GM21576 (cell line): ENCODE results near the gene ERBB4.

ENCODE experiments used
- ATAC-seq: cut with Tn5 transposase; IDR thresholded peaks from one replicate; pipeline ENCODE4 v1.9.1; 2021; ENCODE audit warnings: mild to moderate bottlenecking, moderate library complexity; ENCODE audit not compliant: unreplicated experiment

Gene ERBB4

DNA sequence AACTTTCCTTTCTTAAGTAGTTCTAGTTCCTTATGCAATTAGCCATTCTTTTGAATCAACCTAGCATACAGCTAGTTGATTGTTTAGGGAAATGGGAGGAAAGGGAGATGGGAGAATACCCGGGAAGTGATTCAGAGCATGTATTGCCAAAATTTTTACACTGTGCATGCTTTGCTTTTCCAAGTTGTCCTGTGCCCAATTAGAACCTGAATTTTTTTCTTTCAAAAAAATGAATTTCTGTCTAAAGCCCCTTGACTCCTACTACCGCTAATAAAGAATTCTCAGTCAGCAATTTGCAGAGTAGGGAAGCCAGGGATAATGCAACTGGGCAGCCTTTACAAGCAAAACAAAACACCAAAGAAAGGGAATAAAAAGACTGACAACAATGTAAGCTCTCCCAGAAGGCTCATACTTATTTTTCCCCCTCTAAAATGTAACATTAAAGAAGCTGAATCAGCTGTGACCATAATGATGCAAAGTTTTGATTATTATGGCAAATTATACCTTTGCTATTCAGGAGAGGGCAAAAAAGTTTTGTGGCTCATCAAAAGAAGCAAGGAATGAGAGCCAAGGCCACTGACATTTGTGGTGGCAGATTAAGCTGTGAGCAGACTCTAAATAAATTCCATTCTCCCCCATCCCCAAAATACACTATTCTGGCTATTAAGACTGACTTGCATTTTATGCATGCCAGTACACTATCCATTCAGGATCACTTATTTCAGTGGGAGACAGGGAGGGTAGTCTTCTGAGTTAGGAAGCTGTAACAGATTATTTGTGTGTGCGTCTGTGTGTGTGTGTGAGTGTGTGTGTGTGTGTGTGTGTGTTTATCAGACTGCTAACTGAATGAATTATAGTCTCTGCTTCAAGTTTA, 174.3 kb downstream of the ERBB4 start:
- no peak for ATAC-seq

DNA sequence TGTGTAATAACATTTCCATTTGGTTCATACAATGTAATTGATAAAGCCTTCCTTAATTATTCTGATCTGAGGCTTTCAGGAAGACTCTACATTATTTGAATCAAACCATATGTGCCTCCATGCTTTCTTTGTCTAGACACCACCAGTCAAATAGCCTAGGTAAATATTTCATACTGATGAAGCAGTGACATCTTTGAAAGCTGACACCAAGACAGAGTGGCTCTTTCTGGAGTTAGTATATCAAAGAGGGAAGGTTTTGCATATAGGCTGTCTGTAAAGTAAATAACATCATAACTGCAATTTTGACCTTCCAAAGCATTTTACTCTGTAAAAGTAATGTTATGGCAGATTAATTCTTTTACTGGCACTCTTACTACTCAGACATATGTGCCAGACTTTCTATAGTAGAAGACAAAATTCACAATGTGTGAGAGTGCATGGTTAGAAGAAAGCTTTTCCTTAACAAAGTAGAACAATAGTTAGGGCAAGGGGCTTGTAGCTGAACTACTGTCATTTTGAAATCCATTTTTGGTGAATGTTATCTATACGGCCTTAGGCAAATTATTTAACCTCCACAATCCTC, 177.3 kb downstream of the ERBB4 start:
- no peak for ATAC-seq

DNA sequence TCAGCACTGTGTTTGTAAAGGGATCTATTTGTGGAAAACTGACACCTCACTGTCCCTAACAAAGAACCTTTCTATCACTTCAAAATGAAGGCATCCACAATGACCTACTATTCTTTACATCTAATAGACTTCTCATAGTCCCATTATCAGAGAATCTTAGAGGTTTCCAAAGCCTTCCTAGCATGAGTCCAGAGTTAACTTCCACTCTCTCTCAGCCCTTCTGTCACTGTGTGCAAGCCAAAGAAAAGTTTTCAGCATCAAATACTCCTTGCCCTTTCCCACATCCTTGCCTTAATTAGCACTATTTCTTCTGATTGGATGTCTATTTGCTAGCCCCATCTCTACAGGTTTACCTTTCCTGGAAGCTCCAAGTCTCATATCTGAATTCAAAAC, 178.5 kb downstream of the ERBB4 start:
- no peak for ATAC-seq

DNA sequence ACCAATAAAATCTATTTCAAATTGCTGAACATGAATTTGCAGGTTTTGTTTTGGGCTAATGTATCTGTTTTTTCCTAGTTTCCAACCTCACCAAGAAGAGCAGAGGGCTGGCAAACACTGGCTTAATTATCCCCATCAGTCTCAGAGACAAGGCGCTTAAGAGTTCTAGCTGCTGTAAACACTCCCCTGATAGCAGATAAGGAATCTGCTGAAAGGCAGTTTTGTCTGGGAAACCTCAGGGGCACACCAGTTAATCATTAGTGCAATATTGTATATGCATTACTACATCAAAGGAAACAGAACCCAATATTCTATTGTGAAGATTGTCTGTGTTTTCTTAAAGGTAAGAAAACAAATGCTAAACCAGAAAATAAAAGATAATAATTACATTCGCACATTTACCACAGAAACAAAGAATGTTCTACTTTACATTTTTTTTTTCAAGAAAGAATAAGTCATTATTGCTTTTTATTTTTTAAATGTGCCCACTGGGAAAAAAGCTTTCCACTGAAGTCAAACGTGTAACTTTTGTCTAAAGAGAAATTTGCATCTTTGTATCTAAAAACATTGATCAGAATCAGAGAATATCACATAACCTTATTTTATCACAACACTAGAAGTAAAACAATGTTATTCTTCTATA, 179.1 kb downstream of the ERBB4 start:
- no peak for ATAC-seq

DNA sequence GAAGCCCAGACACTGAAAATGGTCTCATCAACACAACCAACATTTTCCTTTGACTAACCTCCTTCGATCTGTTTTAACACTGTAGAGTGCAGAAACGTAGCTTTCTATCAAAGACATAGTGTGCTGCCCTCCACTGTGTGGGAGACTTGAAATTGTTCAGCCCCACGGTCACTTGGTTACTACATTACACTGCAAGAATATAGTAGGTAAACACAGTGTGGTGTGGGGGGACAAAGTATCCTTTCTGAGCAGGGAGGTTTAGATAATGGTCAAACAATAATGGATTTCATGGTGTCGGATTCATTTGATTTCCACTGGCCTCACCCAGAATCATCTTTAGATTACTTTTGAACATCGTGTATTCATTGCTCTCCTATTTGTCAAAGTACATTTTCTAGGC, 181.0 kb downstream of the ERBB4 start:
- no peak for ATAC-seq

DNA sequence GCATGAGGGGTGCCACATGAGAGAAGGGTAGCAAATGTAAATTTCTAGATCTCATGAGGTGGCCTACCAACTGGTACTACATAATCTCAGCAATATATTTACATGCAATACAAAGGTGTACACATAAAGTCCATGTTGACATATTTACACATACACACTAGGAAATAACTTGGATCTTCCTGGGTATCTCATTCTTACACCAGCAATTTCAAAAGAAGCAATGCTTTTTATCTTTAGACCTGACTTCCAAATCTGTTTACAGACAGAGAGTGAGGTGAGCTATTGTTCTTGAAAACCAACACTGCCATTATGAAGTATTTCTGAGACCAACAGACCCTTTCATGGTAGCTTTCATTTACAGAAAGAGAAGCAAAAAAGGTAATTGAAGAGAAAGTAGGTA, 184.2 kb downstream of the ERBB4 start:
- ATAC-seq: no peak

DNA sequence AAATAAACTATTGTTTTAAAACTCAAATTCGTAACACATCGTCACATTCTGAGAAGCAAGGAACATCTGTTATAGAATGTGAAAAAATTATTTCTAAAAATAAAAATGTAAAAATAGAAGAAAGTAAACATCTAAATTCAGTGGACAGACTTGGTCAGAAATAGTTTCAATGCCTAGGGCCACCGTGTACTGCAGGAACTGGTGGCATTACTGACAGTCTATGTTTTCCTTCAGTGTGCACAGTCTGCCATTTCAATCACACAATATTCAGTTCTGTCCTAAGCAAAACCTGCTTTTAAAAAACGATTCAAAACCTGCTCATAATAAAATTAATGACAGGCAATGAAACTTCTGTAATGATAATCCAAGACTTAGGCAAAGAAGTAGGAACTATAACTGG, 190.1 kb downstream of the ERBB4 start:
- no peak for ATAC-seq

DNA sequence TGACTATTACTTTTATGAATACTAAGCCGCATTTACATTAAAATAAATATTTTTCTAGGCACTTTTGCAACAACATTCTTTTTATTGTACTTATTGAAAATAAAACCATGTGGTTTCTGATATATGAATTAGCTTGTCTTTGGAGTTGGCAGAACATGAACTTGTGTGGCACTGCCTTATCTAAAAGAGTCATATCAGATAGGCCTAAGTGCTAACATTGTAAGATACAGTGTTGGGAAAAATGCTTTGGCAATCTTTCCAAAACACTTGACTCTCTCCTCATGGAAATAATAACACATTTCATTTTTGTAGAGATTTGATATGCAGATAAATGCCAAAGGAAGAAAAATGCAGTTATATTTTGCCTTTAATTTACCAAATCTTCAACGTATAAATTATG, 191.7 kb downstream of the ERBB4 start:
- no peak for ATAC-seq

DNA sequence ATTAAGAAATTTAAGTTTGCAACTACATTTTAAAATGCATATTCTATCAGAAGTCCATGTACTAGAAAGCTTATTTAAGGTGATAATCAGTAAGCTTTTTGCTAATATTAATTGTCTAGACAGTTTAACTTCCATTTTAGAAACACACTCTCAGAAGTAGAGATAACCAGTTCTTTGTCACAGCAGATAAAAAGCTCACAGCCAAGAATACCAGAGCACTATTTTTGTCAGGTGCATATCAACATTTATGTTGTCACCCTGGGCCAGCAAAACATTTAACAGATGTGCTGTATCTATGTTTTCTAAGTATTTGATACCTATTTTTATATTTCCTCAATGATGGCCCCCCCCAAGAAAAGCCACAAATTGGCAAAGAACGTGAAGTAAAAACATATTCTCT, 192.6 kb downstream of the ERBB4 start:
- no peak for ATAC-seq

DNA sequence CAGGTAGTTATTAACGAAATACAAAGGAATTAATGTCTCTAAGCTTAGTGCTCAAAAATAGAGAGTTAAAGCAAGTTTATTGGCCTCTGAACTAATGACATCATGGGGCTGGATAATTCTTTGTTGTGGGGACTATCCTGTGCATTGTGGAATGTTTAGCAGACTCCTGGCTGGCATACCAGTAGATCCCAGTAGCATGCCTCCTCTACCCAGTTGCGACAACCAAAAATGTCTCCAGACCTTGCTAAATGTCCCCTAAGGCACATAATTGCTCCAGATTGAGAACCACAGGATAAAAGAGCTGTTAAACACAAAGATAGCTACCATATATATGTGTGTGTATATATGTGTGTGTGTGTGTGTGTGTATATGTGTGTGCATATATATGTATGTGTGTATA, 194.5 kb downstream of the ERBB4 start:
- ATAC-seq: no peak

DNA sequence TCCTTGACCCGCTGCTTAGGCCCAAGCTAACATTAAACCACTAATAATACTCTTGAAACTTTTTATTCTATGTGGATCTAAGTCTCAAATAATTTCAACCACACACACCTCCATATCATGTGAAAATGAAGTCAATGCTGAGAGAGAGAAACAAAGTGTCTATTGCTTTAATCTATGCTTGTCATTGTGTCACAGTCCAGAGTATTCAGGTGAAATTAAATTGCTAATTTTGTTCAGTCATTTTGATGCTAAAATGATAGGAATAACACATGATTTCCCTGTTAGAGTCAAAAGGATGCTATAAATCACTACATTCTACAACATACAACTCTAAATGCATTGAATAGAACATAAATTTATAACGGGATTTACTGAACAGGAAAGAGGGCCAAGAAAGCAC, 195.4 kb downstream of the ERBB4 start:
- ATAC-seq: no peak

DNA sequence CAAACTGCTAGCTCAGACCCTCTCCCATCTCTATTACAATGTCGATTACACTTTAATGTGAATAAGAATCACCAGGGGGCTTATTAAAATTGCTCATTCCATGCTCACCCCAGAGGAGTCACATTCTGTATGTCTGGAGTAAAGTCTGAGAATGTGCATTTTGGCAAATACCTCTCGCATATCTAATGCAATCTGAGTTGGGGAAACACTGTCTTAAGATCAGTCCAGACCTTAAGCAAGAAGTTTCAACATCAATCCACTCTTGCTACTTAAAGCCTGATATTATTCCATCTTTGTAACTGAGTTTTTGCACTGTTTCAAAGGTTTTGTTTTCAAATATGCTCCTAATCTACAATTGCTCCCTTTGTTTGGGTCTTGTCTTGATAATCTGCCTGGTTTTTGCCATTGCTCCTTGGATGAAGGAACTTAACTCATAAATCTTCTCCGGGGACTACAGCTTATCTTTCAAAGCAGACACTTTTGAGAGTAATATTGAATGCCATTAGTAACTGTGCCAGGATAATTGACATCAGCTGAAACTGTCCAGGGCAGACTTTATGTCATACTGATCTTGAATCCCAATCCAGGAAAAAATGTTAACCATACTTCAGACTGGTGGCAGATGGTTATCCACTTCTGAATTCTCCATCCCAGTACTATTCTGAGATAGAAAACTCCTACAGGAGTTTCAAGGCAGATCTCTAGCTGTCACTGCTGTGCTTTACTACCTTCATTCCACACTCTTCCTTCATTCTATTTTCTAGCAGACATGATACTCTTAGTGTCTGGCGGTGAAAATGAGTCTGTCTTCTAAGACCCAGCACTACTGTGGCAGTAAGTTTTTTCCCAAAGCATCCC, 200.9 kb downstream of the ERBB4 start:
- no peak for ATAC-seq

DNA sequence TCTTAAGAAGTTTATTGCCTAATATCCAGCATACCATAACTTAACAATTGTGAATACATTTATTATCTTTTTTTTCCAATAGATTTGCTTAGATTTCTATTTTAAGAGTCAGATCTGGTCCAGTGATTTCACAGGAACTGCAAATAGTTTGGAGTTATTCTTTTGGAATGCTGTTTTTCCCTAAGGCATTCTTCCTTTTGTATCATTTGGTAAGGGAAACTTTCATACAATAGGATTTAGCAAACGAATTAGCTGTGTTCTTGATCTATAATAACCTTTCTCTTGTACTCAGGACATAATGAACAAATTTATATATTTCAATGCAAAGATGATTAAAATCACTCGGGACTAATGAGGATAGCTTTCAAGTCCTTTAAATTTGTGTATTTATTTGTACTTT, 201.6 kb downstream of the ERBB4 start:
- ATAC-seq: no peak

DNA sequence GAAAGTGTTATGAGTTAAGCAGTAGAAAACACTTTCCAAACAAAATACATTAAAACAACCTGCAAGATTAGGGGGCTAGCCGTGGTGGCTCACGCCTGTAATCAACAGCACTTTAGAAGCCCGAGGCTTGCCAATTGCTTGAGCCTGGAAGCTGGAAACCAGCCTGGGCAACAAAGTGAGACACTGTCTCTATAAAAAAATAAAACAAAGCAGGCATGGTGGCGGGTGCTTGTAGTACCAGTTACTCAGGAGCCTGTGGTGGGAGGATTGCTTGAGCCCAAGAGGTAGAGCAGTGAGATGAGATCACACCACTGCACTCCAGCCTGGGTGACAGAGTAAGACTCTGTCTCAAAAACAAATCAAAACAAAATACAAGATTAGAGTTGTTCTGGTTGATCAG, 208.3 kb downstream of the ERBB4 start:
- ATAC-seq: no peak

DNA sequence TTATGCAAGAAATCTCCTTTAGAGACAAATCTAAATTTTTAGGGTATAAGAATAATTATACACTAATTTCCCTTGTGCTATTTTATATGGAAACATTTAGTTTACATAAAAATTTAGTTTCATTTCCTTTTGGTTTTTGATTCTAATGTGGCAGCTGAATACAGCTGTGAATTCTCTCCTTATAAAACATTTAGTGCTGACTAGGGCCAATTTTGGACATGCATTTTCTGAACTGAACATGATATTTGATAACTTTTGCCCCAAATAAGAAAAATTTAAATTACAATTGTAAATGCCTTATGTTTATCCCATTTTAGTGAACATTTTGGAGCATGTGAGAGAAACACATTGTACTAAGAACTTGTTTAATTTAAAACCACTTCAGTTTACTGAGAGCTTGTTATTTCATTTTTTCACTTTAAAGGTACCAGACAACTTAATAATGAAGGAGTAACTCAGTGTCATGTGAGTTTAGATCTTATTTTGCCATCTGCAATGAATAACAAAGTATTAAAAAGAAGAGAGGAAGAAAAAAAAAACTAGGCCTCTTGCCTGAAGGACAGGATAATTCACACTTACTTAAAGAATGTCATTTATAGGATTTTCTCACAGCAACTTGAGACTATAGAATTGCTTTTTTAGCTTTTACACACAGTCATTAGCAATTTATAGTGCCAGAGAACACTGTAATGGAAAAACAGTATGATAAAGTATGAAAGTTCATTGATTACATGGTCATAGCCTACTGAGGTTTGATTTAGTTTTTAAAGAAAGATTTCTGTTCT, 209.7 kb downstream of the ERBB4 start:
- no peak for ATAC-seq

DNA sequence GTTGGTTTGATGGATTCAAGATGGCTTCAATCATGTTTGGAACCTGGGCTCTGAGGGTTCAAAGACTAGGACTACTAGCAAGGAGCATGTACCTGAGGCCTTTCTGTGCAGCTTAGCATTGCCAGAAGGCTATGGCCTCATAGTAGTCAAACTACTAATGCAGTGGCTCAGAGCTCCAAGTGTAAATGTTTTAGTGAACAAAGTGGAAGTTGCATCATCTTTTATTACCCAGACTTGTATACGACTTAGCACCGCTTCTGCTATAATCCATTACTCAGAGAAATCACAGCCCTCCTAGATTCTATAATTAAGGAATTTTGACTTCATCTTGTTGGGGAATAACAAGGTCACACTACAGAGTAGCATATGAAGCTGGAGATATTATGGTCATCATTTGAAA, 210.5 kb downstream of the ERBB4 start:
- no peak for ATAC-seq

DNA sequence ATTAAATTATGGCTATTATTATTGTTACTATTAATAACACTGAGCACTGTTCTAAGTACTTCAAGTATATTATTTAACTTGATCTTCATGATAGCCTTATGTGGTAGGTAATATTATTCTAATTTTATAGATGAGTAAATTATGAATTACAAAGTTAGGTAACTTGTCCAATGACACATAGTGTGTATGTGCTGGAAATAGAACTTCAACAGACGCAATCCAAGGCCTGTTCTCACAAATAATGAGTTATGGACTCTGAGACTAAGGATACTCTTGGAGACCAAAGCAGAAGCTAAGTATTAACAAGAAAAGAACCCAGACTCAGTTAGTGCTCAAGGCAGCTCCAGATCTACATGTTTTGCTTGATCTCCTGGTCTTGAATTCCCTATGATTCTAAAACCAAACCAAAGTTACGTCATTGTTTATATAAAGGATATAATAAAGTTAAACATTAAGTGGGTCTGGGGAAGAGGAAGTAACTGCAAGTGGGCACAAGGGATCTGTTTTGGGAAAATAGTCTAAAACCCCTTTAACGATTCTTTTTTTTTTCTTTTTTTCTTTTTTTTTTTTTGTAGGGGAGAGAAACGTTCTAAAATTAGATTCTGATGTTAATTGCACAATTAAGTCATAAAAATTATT, 211.3 kb downstream of the ERBB4 start:
- ATAC-seq: no peak

DNA sequence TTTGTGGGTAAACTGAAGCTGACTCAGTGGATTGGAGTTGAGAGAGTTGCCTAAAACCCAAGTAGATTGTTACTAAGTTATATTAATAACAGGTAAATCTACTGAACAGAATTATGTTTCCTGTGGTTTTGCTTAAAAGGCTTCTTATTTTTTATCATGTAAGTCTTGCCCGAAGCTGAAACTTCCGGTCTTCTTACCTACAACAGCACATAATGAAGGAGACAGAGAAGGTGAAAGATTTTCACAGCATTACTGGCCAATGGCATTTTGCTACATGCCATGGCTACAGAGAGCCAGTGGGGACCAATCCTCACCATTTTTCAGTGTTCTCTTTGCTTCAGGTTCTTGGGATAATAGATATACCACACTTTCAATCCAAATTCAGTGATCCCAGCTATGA, 220.0 kb downstream of the ERBB4 start:
- no peak for ATAC-seq

DNA sequence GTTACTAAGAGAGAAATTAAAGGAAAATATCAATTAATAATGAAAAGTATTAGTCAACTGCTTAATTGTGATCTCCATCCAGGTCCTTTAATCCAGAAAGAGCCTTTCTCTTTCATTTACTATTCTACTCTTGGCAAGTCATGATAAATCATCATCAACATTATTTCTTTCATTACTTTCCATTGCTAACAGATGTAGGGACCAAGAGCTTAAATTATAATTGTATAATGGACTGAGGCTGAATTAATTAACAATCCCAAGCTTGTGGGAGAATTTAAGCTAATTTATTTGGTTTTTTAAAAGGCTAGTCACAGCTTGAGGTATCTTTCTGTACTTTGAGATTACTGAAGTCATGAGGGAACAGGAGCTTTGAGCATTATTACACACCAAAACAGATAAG, 223.9 kb downstream of the ERBB4 start:
- no peak for ATAC-seq

DNA sequence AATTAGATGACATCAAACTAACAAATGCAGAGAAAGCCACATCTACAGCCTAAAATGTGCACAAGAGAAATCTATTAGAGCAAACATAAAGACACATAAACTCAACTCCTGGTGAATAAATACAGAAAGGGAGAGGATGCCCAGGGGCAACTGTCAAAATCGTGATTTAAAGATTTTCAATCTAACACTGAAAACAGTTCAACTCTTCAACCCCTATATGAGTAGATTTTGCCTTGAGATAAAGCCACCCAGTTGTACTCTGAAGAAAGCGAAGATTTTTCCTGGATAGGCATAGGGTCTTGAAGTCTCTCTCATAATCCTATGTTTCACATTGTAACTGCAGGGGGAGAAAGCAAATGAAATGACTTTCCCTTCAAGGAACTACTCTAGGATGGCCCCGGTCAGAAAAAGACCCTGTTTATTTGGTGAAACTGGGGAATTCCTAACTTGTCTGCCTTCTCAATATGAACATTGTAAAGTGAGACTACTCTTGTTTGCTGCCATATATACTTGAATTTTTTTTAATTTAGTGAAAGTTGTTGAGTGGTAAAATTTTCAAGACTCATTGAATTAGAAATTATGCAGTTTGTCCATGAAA, 226.7 kb downstream of the ERBB4 start:
- no peak for ATAC-seq
